ENCODE data around the gene ADISSP. TPM values are rescaled to one million over a fixed set of nuclear protein-coding genes. Genes with fewer than 3 reads are reported as not detected.

ADISSP gene
- total and polyA plus RNA-seq, 9 of the 15 experiments (the other 6 are each of a cell fraction or from before 2014, with no cell fraction given): 1.4 to 70.6 (median 23.4) TPM

DNA sequence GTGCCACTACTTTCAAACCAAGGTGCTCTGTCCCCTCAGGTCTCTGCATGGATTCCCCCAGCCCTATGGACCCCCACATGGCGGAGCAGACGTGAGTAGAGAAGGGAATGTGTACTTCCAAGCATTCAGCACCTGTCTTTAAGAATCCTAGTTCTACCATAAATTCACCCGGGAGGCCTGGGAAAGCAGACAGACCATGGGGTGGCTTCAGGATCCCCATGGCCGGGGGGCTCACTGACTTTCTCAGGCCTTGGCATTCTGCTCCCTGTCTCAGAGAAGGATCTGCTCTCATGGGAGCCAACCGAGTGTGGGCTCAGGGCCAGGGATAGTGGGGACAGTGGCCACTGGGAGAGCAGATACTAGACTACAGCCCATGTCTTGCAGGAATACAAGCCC is 30.8 kb upstream of the ADISSP start:
- CTCF ChIA-PET (ENCODE audit: low intra/inter-chr PET ratio): interaction anchor here (0.7 kb wide), 1 partner anchor 300 kb away, joined by 4 read pairs; no protein-coding TSS in a partner anchor
- TF ChIP-seq ZBTB17 (CRISPR knock-in tag; IDR thresholded peaks at IDR 0.05) (no peak), TCFL5 (CRISPR knock-in tag; conservative IDR thresholded peaks at IDR 0.05) (no peak), ATF7 (IDR thresholded peaks at IDR 0.05) (no peak), RBM14 (IDR thresholded peaks at IDR 0.05; ENCODE audit: borderline replicate concordance, insufficient read depth, low read depth, low read length) (no peak), ZNF696 (CRISPR knock-in tag; conservative IDR thresholded peaks at IDR 0.05) (no peak), GABPB2 (CRISPR knock-in tag; conservative IDR thresholded peaks at IDR 0.05) (no peak), MAFF (IDR thresholded peaks at IDR 0.05; ENCODE audit: low read length) (no peak), CREM (IDR thresholded peaks at IDR 0.05; ENCODE audit: low read depth) (no peak), ZNF197 (CRISPR knock-in tag; IDR thresholded peaks at IDR 0.05; ENCODE audit: low read depth) (no peak), ZNF780A (CRISPR knock-in tag; IDR thresholded peaks at IDR 0.05) (no peak), ZNF24 (IDR thresholded peaks at IDR 0.05) (no peak), PCBP1 (IDR thresholded peaks at IDR 0.05; ENCODE audit: low read depth, low read length, poor library complexity, severe bottlenecking) (no peak), POLR2B (IDR thresholded peaks at IDR 0.05; ENCODE audit: low read depth, partially characterized antibody) (no peak), ZNF766 (CRISPR knock-in tag; conservative IDR thresholded peaks at IDR 0.05) (no peak), CBX8 (IDR thresholded peaks at IDR 0.05; ENCODE audit: borderline replicate concordance, extremely low read depth, low read depth, low read length, poor library complexity, severe bottlenecking) (no peak), BCOR (IDR thresholded peaks at IDR 0.05) (no peak)
- TF ChIP-seq, protein P1, sequence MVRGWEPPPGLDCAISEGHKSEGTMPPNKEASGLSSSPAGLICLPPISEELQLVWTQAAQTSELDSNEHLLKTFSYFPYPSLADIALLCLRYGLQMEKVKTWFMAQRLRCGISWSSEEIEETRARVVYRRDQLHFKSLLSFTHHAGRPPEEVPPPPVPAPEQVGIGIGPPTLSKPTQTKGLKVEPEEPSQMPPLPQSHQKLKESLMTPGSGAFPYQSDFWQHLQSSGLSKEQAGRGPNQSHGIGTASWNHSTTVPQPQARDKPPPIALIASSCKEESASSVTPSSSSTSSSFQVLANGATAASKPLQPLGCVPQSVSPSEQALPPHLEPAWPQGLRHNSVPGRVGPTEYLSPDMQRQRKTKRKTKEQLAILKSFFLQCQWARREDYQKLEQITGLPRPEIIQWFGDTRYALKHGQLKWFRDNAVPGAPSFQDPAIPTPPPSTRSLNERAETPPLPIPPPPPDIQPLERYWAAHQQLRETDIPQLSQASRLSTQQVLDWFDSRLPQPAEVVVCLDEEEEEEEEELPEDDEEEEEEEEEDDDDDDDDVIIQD (CRISPR knock-in tag; IDR thresholded peaks at IDR 0.05): no peak
- TF ChIP-seq, protein P2, sequence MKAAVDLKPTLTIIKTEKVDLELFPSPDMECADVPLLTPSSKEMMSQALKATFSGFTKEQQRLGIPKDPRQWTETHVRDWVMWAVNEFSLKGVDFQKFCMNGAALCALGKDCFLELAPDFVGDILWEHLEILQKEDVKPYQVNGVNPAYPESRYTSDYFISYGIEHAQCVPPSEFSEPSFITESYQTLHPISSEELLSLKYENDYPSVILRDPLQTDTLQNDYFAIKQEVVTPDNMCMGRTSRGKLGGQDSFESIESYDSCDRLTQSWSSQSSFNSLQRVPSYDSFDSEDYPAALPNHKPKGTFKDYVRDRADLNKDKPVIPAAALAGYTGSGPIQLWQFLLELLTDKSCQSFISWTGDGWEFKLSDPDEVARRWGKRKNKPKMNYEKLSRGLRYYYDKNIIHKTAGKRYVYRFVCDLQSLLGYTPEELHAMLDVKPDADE (conservative IDR thresholded peaks at IDR 0.05; ENCODE audit: control insufficient read depth, low read depth, low read length): no peak
- TF ChIP-seq, protein P3, sequence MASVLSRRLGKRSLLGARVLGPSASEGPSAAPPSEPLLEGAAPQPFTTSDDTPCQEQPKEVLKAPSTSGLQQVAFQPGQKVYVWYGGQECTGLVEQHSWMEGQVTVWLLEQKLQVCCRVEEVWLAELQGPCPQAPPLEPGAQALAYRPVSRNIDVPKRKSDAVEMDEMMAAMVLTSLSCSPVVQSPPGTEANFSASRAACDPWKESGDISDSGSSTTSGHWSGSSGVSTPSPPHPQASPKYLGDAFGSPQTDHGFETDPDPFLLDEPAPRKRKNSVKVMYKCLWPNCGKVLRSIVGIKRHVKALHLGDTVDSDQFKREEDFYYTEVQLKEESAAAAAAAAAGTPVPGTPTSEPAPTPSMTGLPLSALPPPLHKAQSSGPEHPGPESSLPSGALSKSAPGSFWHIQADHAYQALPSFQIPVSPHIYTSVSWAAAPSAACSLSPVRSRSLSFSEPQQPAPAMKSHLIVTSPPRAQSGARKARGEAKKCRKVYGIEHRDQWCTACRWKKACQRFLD (CRISPR knock-in tag; IDR thresholded peaks at IDR 0.05): no peak
- intact Hi-C loops (cut with micrococcal nuclease): no loop called here
- H4K20me1 ChIP-seq (replicated peaks; ENCODE audit: control insufficient read depth, insufficient read depth, low read length): no peaks in the 10 kb centered on the region
- peaks cover 14 to 44% of the 10 kb centered on the region in 2 experiments; a peak in 4 of 5 replicates for H3K4me1 ChIP-seq (replicated peaks in 1 of 2; ENCODE audit: control insufficient read depth in 2 of 2, insufficient read depth in 2 of 2, low read length in 2 of 2)
- H3K79me2 ChIP-seq (ENCODE audit: control insufficient read depth, insufficient read depth, low read length): peaks cover 12% of the 10 kb centered on the region; the same call in 2 of the 3 replicates
- ATAC-seq (no peak), DNase-seq (ENCODE audit: extremely low read depth in 1 of 4, low spot score in 3 of 4) (no peak), FAIRE-seq (no peak)
- 88% methylated on average over 5 of the region's 5 CpGs for WGBS (ENCODE audit: insufficient coverage, low coverage, missing lambda C conversion rate)
- H3K27ac ChIP-seq (ENCODE audit: extremely low read depth, low read depth, low read length): no peak overlapping the region
- POLR2A ChIA-PET: no interaction called here
- no peaks in the 10 kb centered on the region for H3K9me1 ChIP-seq (ENCODE audit: control insufficient read depth, insufficient read depth, low read length)
- in situ Hi-C loops (cut with MboI): no loop called here
- H3K4me3 ChIP-seq: no peak overlapping the region
- H3K27me3 ChIP-seq (ENCODE audit: control insufficient read depth in 2 of 2, insufficient read depth in 2 of 2, low read length in 2 of 2): no peaks in the 10 kb centered on the region
- TSS peak; percentile 46 for BruUV-seq (replicated peaks)
- H3K9ac ChIP-seq (ENCODE audit: insufficient read depth in 1 of 2, low read depth in 2 of 2, low read length in 2 of 2): peak overlapping the region in 1 of 2 experiments; percentile 64; a peak in 1 of 4 replicates
- H2AFZ ChIP-seq (ENCODE audit: low read depth, low read length): no peak overlapping the region
- no peaks in the 10 kb centered on the region for H3K9me3 ChIP-seq (replicated peaks; ENCODE audit: control insufficient read depth, insufficient read depth, low read depth, low read length)
- H3K4me2 ChIP-seq (ENCODE audit: insufficient read depth, low read length): no peak overlapping the region
- H3K36me3 ChIP-seq (ENCODE audit: control insufficient read depth, insufficient read depth, low read length): peaks cover 44% of the 10 kb centered on the region; the same call in 2 of the 3 replicates

All from K562 (cell line).